Activated CD4-positive, alpha-beta T cell treated with anti-CD3 and anti-CD28 coated beads, Interleukin-2, amount 50 U/mL, for 24 hours (primary cell): ENCODE data around the gene USP47.

Source experiments
- DNase-seq, 2 donors: peaks; one replicate each; pipeline ENCODE4 v3.0.0-alpha.2; 2020; ENCODE audit warnings: low read depth in 1 of 2, low spot score in 1 of 2

The USP47 gene

DNA sequence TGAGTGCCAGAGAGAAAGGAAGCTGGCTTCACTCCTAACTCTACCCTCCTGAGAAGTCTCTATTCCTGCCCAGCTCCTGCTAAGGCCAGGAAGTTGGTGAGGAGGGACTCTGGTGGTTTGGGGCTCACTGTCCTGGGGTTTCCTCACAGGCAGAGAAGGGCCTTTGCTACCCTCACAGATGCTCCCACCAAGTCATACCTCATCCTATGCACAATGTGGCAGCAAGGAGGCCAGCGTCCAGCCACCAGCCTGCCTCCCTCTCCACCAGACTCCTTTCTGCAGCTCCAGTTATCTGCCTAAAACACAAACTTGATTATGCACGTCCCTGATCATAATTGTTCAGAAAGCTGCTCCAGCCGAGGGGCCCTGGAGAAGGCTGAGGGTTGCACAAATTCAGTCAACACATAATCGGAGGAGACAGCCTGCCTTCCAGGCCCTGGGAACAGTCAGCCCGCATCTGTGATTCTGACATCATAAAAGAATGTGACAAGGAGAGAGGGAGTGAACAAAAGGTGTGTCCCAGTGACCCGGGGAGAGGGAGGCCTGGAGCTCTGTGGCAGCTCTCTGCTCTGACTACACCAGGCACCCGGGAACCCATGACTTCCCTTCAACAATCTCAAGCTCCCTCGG, 137.8 kb downstream of the USP47 start:
- DNase-seq, result no peak

DNA sequence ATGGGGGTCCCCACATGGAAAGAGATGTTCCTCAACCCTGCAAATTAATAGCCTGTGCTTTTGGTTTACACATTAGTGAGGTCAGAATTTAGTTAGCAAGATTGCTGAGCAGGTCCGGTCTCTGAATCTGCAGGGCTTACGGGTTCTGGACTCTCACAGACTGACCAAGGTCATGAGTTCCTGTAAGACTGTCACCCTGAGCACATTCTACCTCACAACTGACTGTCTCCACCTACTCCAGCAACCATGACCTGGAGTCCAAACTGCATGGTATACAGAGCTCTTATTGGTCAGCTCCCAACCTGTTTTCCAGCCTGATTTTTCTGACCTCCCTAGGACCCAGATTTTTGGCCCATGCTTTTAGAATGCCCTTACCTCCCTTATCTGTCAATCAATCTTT, 138.4 kb downstream of the USP47 start:
- no peak for DNase-seq

DNA sequence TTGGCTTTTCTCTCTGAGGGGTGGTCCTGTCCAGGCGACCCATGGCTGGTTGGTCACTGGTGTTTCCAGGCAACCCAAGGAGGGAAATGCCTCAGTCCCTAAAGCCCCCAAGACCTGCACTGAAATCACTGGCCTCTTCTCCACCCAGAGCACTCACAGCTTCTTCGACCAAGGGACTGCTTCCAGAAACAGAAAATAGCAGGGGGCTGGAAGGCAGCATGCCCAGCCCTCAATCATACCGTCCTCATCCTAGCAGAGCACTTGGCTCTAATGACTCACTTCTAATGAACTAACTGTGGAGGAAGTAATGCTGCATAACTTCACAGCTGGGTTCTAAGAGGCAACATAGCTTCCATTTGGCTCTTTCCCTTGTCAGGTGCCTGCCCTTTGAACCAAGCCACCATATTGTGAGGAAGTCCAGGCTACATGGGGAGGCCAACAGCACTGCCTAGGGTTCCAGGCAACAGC, 139.1 kb downstream of the USP47 start:
- DNase-seq, result no peak

DNA sequence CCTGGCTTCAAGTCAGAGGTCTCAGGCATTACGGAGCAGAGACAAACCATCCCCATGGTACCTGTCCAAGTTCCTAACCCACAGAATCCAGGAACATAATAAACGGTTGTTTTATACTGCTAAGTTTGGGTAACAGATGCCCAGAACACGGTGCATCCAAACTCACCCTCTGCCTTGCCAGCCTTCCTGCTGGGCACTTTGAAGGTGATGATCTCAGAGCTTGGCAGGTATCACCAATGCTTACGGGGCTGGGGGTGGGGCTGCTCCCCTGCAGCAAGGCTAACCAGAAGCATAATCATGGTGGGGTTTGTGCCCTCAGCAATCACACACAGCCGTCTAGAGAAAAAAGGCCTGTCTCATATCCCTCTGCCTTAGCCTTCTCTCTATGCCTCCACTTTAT, 139.6 kb downstream of the USP47 start:
- no peak for DNase-seq

DNA sequence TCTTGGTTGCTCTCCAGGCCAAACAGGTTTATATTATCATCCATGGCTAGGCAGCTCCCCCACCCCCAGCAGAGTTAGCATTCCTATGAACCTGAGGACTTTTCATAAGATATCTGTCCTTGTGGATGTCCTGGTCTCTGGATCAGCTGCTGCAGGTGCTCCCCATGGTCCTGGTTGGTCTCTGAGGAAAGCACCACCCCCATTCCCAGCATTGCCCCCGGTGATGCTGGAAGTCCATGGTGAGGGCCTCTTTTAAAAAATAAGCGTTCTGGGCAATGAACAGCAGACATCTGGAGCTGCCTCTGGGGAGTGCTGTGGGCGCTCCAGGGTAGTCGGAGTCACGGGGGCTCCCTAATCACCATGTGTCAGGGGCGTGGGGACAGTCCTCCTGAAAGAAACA, 140.1 kb downstream of the USP47 start:
- no peak for DNase-seq

- no peak for DNase-seq
Measured at GRCh38 chr11:11982461-11982860, 140.7 kb downstream of the USP47 start.

- DNase-seq, result no peak
Measured at GRCh38 chr11:11982975-11983374, 141.2 kb downstream of the USP47 start.

GRCh38 chr11:11983427-11983826, 141.7 kb downstream of the USP47 start:
- no peak for DNase-seq

GRCh38 chr11:11984563-11984962, 142.8 kb downstream of the USP47 start:
- DNase-seq, result no peak

DNA sequence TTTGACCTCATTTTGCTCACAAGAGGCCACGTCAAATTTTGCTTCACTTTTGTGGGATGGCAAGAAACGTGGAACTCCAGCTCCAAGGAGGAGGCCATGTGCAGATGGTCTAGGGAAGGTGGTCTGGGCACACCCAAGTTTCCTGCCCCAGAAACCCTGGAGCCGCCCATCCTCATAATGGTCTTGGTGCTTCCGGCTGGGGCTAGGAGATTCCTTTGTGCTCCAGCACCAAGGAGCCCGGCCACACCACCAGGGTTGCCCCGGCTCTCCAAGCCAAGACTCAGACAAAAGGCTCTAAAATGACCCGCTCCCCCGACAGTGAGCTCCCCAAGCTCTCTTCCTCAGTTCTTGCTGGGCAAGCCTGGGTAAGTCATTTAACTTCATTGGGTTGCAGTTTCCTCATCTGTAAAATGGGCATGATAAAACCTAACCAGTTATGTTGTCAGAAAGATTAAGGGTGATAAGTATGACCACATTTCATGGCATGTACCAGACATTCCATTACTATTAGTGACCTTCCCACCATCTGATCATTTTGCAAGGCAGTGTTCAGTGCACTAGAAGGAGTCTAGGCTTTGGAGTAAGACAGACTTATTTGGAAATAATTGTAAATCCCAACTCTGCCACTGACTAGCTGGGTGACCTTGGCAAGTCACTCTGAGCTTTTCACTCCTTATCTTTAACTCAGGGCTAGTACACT, 143.4 kb downstream of the USP47 start:
- no peak for DNase-seq

DNA sequence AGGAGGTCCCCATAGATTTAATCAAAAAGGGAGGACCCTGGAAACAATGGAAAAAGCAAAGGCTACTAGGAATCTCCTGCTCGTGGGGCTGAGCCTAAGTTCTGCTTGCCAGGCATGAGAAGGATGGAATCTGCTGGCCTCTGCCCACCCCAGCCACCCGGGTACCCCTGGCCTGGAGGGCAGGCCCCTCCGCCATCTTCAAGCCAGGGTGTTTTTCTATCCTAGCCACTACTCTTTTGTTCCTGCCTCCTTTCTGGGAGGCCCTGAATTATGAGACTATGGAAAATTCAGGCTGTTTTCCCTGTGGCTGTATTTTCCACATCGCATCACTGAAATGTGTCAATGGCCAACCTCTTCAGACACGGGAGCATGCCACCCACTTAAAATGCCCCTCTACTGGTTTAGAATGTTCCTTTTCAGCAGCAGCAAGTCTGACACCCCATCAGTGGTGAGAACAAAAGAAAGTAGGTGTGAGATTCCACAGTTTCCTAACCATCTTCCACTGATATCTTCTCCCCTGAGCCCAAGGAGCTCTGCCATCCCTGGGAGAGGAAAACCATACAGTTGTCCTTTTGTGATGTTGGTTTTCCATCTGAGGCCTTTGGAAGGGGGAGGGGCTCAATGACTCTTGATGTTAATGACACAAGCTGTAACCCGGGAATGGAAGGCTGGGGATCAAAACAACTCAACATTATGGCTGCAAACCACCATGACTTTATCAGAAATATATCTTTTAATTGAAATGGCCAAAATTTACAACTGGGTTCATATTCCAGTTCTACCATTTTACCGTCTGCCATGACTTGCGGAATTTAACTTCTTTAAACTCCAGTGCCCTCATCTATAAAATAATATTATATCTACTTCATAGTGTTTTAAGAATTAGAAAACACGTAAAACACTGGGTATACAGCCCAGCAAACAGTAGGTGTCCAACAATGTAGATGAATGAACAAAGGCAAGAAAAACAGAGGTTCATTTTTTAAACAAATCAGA, 144.5 kb downstream of the USP47 start:
- DNase-seq, result no peak

DNA sequence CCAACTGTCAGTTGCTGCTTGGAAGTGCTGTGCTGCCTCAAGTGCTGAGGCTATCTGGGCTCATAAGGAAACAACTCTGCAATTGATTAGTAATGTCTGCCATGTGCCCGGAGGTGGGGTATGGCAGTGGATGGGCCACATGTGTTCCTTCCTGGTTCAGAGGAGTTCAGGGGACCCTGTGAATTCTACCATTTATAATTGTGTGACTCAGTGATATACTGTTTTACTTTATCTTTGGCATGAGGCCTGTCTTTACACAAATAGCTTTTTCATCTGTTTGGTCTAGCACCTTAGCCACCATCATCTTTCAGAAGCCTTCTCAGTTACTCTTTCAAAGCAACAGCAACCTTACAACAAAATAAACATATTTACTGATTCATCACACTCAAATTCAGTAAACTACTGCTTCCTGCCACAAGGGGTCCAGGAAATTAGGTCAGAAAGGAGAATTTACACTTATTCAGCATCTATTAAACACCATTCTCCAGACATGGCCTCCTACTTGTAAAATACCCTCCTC, 145.8 kb downstream of the USP47 start:
- no peak for DNase-seq

- no peak for DNase-seq
Measured at GRCh38 chr11:11988099-11988651, 146.4 kb downstream of the USP47 start.

DNA sequence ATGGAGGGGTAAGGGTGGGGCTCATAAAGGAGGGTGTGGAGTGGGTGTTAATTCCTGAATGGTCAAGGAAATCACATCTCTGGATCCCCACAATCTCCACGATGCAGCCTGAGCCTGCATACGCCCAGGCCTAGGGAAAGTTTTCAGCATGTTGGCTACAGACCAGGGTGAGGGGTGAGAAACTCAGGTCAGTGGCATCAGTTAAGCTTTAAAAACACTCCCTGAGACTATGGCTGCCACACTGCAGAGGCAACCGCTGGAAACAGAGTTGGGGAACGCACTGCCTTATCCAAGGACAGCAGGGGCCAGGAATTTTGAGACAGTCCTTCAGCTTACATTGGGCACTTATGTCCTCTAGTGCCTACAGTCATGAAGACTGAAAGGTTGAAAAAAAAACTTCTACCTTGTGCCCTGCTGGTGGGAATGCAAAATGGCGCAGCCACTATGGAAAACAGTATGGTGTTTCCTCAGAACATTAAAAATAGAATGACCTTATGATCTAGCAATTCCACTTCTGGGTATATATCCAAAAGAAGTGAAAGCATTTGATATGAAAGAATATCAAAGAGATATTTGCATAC, 147.0 kb downstream of the USP47 start:
- no peak for DNase-seq

GRCh38 chr11:11989774-11990744, 148.3 kb downstream of the USP47 start:
- DNase-seq, result no peak

DNA sequence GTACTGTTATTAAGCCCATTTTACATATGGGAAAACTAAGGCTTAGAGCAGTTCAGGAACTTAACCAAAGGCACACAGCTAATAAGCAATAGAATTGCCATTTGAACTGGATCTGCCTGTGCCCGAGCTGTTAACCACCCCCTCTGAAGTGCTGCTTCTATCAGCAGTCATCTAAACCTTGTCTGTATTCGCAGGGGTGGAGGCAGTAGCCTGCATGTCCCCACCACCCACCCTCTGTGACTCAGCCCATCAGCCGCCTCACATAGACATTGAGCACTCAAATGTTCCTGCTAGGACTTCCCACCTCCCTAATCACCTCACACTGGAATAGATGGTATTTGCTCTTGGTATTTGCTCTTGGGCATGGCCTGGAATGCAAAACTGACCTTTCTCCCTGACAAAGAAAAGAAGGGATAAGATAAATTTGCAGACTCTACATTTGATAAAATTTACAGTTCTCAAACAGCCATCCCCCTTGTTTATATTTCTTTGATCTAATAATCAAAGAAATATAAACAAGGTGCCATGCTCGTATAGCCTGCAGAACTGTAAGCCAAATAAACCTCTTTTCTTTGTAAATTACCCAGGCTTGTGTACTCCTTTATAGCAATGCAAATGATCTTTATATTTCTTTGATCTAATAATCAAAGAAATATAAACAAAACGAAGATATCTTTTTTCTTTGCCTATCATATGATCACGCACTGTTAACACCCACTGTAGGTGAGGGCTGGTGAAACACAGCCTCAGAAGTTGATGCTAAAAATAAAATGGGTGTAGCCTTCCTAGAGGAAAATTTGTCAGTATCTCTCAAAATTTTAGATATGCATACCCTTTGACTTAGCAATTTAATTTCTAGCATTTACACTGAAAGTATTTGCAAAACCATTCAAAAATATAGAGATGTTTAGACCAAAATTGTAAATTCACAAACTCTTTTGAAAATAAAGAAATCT, 150.8 kb downstream of the USP47 start:
- DNase-seq, result no peak

GRCh38 chr11:11993839-11994238, 152.1 kb downstream of the USP47 start:
- DNase-seq, result no peak

GRCh38 chr11:11995601-11996000, 153.8 kb downstream of the USP47 start:
- no peak for DNase-seq
